A549 (cell line): ENCODE results near the gene C10orf90. TPM values are rescaled to one million over a fixed set of nuclear protein-coding genes. Genes with fewer than 3 reads are reported as not detected.

Experiments
- ATAC-seq, 2 experiments: fragments of 200-7000 bp in 1 of 2; fragments of >200 bp in 1 of 2; cut with Nextera tagmentation in 1 of 2; cut with Tn5 transposase in 1 of 2; 3 replicates each; pipeline versions ENCODE4 v1.8.0 to v1.9.1; 2018 to 2020; ENCODE audit warnings: mild to moderate bottlenecking in 1 of 2, moderate library complexity in 1 of 2
- CTCF ChIA-PET: fragments of 300-600 bp; sonication (Branson Sonifier 250); formaldehyde crosslinking; extraction: SDS; loops from one replicate; lab custom pipeline; 2021; ENCODE audit warnings: antibody characterized with exemption, inconsistent platforms; lab: Yijun Ruan, JAX
- POLR2A ChIA-PET: fragments of 350-600 bp; formaldehyde crosslinking; extraction: SDS; loops from one replicate; lab custom pipeline; 2021; ENCODE audit warnings: antibody characterized with exemption, inconsistent platforms; lab: Yijun Ruan, JAX
- DNase-seq, 2 experiments: peaks; one replicate each; pipeline versions ENCODE4 v3.0.0 to v3.0.0-alpha.2; 2011 to 2016; ENCODE audit warnings: low read depth in 1 of 2, low spot score in 1 of 2
- FAIRE-seq: peaks from 2 replicates; lab custom pipeline; 2011; peaks lifted over from hg19 to GRCh38; lab: Jason Lieb, UNC
- H3K27ac ChIP-seq, 2 experiments: fragments of >200 bp; sonication (Bioruptor Twin); formaldehyde crosslinking; 3 replicates each; pipeline ENCODE4 v1.5.1; 2016 to 2017
- H3K4me1 ChIP-seq: fragments of >200 bp; sonication (Bioruptor Twin); formaldehyde crosslinking; 3 replicates; pipeline ENCODE4 v1.6.1; 2016
- H3K4me2 ChIP-seq: fragments of >200 bp; sonication (Bioruptor Twin); formaldehyde crosslinking; 3 replicates; pipeline ENCODE4 v1.6.1; 2016
- H3K4me3 ChIP-seq: fragments of >200 bp; sonication (Bioruptor Twin); formaldehyde crosslinking; 3 replicates; pipeline ENCODE4 v1.5.1; 2016
- H3K9me3 ChIP-seq: fragments of >200 bp; sonication (Bioruptor Twin); formaldehyde crosslinking; 3 replicates; pipeline ENCODE4 v1.6.1; 2016
- BHLHE40 ChIP-seq: IDR thresholded peaks from 2 replicates; pipeline ENCODE4 v1.6.1; 2012; ENCODE audit warnings: low read depth, low read length, inconsistent platforms
- CHD2 ChIP-seq: fragments of 150-350 bp; IDR thresholded peaks from 2 replicates; pipeline ENCODE4 v1.6.1; 2014; ENCODE audit warnings: low read length; ENCODE audit not compliant: partially characterized antibody
- E2F6 ChIP-seq: IDR thresholded peaks from 2 replicates; pipeline ENCODE4 v1.6.1; 2012; ENCODE audit warnings: low read depth, borderline replicate concordance
- EHMT2 ChIP-seq: fragments of 200-600 bp; sonication (generic); IDR thresholded peaks from 2 replicates; pipeline ENCODE4 v1.6.1; 2016; ENCODE audit warnings: antibody characterized with exemption, low read depth, mild to moderate bottlenecking, moderate library complexity
- ESRRA ChIP-seq: fragments of 150-350 bp; IDR thresholded peaks from 2 replicates; pipeline ENCODE4 v1.6.1; 2014; ENCODE audit warnings: mild to moderate bottlenecking, low read length, borderline replicate concordance
- FOSB ChIP-seq: fragments of 250-450 bp; sonication (Bioruptor Pico); IDR thresholded peaks from 2 replicates; pipeline ENCODE4 v1.5.0; 2020; ENCODE audit warnings: mild to moderate bottlenecking, moderate library complexity
- HDAC2 ChIP-seq: fragments of 200-600 bp; sonication (generic); IDR thresholded peaks from 2 replicates; pipeline ENCODE4 v1.6.1; 2016
- HES2 ChIP-seq: fragments of >200 bp; sonication (Bioruptor Twin); formaldehyde crosslinking; IDR thresholded peaks from 2 replicates; pipeline ENCODE4 v1.6.1; 2016
- HOXB5 ChIP-seq: fragments of 250-450 bp; sonication (Bioruptor Pico); IDR thresholded peaks from 2 replicates; pipeline ENCODE4 v1.5.0; 2020; ENCODE audit warnings: mild to moderate bottlenecking, moderate library complexity
- JUN ChIP-seq, 2 experiments: fragments of >200 bp; sonication (Bioruptor Twin); formaldehyde crosslinking; IDR thresholded peaks; 2 replicates in 1 of 2; 3 replicates in 1 of 2; pipeline ENCODE4 v1.6.1; 2016 to 2017
- MAFK ChIP-seq: fragments of 450-650 bp; IDR thresholded peaks from 2 replicates; pipeline ENCODE4 v1.6.1; 2014; ENCODE audit not compliant: partially characterized antibody
- MAZ ChIP-seq: fragments of 150-350 bp; IDR thresholded peaks from 2 replicates; pipeline ENCODE4 v1.6.1; 2014; ENCODE audit warnings: antibody characterized with exemption, low read depth, low read length, borderline replicate concordance
- NPAS2 ChIP-seq: fragments of 250-450 bp; sonication (Bioruptor Pico); IDR thresholded peaks from 2 replicates; pipeline ENCODE4 v1.8.0; 2022; ENCODE audit warnings: mild to moderate bottlenecking, moderate library complexity, borderline replicate concordance
- NR3C1 ChIP-seq: fragments of >200 bp; sonication (Bioruptor Twin); formaldehyde crosslinking; IDR thresholded peaks from 3 replicates; pipeline ENCODE4 v1.6.1; 2017
- PHF8 ChIP-seq: fragments of 200-600 bp; sonication (generic); IDR thresholded peaks from 2 replicates; pipeline ENCODE4 v1.6.1; 2016; ENCODE audit warnings: low read depth, mild to moderate bottlenecking, antibody characterized with exemption, moderate library complexity, borderline replicate concordance
- RARB ChIP-seq: fragments of 250-450 bp; sonication (Bioruptor Pico); IDR thresholded peaks from 2 replicates; pipeline ENCODE4 v1.8.0; 2021; ENCODE audit warnings: mild to moderate bottlenecking, moderate library complexity
- RCOR1 ChIP-seq: fragments of 150-350 bp; IDR thresholded peaks from 2 replicates; pipeline ENCODE4 v1.6.1; 2014; ENCODE audit warnings: antibody characterized with exemption, low read length, low read depth
- SMC3 ChIP-seq: fragments of >200 bp; sonication (Bioruptor Twin); formaldehyde crosslinking; IDR thresholded peaks from 3 replicates; pipeline ENCODE4 v1.6.1; 2018; ENCODE audit warnings: inconsistent platforms
- TFCP2L1 ChIP-seq: fragments of 250-450 bp; sonication (Bioruptor Pico); IDR thresholded peaks from 2 replicates; pipeline ENCODE4 v1.5.0; 2021; ENCODE audit warnings: mild to moderate bottlenecking
- TP53 ChIP-seq: fragments of 250-450 bp; sonication (Bioruptor Pico); IDR thresholded peaks from 2 replicates; pipeline ENCODE4 v1.5.0; 2021; ENCODE audit warnings: mild to moderate bottlenecking, moderate library complexity
- USF2 ChIP-seq: fragments of 450-650 bp; IDR thresholded peaks from 2 replicates; pipeline ENCODE4 v1.6.1; 2014; ENCODE audit warnings: antibody characterized with exemption
- ZSCAN20 ChIP-seq: fragments of 250-450 bp; sonication (Bioruptor Pico); IDR thresholded peaks from 2 replicates; pipeline ENCODE4 v1.8.0; 2022; ENCODE audit warnings: mild to moderate bottlenecking, moderate library complexity
- WGBS: methylation state at CpG from one replicate; pipeline ENCODE4 v1.1.6; 2017; ENCODE audit errors: missing lambda C conversion rate; 5-methylcytosine and 5-hydroxymethylcytosine counted together
- polyA plus RNA-seq, 4 experiments: library from polyadenylated mRNA; depleted of rRNA in 3 of 4; stranded (reverse); fragments of >200 nt; fragmentation: RNase III in 1 of 4; extraction: RNeasy Plus Mini Kit Qiagen cat#74134 plus additional on column Dnase treatment in 1 of 4; gene quantifications; 2 replicates in 3 of 4; 3 replicates in 1 of 4; pipeline ENCODE4 v1.2.3, GENCODE V29; 2011 to 2017

C10orf90 gene
- polyA plus RNA-seq, 2 of the 4 experiments (the other 2 are of a cell fraction), result 0.70 to 2.0 TPM

GRCh38 chr10:126455036-126455765, 215.3 kb downstream of the C10orf90 start:
- H3K9me3 ChIP-seq, result no peaks in the 10 kb centered on the region
- FAIRE-seq (no peak), DNase-seq (no peak), ATAC-seq (no peak)
- ChIA-PET POLR2A (no interaction called here), CTCF (interaction anchor here (0.7 to 1.4 kb wide), 3 partner anchors 11 to 142 kb away, joined by 3 to 4 read pairs (median 3); no protein-coding TSS in a partner anchor)
- 81% methylated on average over 8 of the region's 8 CpGs for WGBS
- H3K4me3 ChIP-seq, result no peak overlapping the region
- H3K4me1 ChIP-seq, result peaks cover 24% of the 10 kb centered on the region
- H3K4me2 ChIP-seq, result no peak overlapping the region
- TF ChIP-seq BHLHE40 (no peak), CHD2 (no peak), NPAS2 (CRISPR knock-in tag) (no peak), HOXB5 (CRISPR knock-in tag) (no peak), USF2 (no peak), RCOR1 (no peak), ZSCAN20 (CRISPR knock-in tag) (no peak), SMC3 (no peak), FOSB (CRISPR knock-in tag) (no peak), TFCP2L1 (CRISPR knock-in tag) (no peak)
- peak overlapping the region in 1 of 2 experiments; percentile 91; a peak in 2 of 6 replicates for H3K27ac ChIP-seq

- DNase-seq (no peak), FAIRE-seq (no peak), ATAC-seq (no peak)
- H3K4me1 ChIP-seq, result peaks cover 15% of the 10 kb centered on the region
- H3K9me3 ChIP-seq, result no peaks in the 10 kb centered on the region
- CTCF ChIA-PET, result interaction anchor here (0.5 to 1.4 kb wide), 3 partner anchors 10 to 628 kb away, joined by 3 to 4 read pairs (median 3); no protein-coding TSS in a partner anchor
- no peak overlapping the region; a peak in 1 of 6 replicates for H3K27ac ChIP-seq
- H3K4me2 ChIP-seq, result no peak overlapping the region
- no peak for TF ChIP-seq NR3C1
- TF ChIP-seq SMC3, result no peak
- TF ChIP-seq FOSB (CRISPR knock-in tag), result no peak
- TF ChIP-seq TFCP2L1 (CRISPR knock-in tag), result no peak
- TF ChIP-seq HDAC2, result no peak
- no peak for TF ChIP-seq EHMT2
- no peak for TF ChIP-seq RARB (CRISPR knock-in tag)
- no peak for TF ChIP-seq TP53 (CRISPR knock-in tag)
- no peak for TF ChIP-seq PHF8
- no peak for TF ChIP-seq MAZ
- TF ChIP-seq HOXB5 (CRISPR knock-in tag), result no peak
- TF ChIP-seq HES2, result no peak
- no peak for TF ChIP-seq NPAS2 (CRISPR knock-in tag)
- no peak for TF ChIP-seq MAFK
- TF ChIP-seq JUN (IDR thresholded peaks at IDR 0.05), result no peak
- TF ChIP-seq RCOR1, result no peak
- TF ChIP-seq E2F6, result no peak
- no peak for TF ChIP-seq ESRRA
- TF ChIP-seq CHD2, result no peak
- POLR2A ChIA-PET, result no interaction called here
- no peak overlapping the region for H3K4me3 ChIP-seq
- WGBS, result 48% methylated on average over 4 of the region's 4 CpGs
Observed at GRCh38 chr10:126454045-126454751, 216.3 kb downstream of the C10orf90 start.
